ENCODE data around the gene NRL. TPM values are rescaled to one million over a fixed set of nuclear protein-coding genes. Genes with fewer than 3 reads are reported as not detected.

NRL gene
- total and polyA plus RNA-seq, 11 donors: 1.3 to 3.0 (median 2.1) TPM

GRCh38 chr14:24155100-24155499 is 40.4 kb upstream of the NRL start:
- intact Hi-C loops (cut with DNase I): loop anchor here in 1 of 10 donors (10.0 kb wide), 1 partner anchor 90 kb away; no protein-coding TSS in a partner anchor
- Histone ChIP-seq H3K4me3 (no peak overlapping the region), H3K36me3 (peaks cover 5 to 98% (median 93%) of the 10 kb centered on the region in 9 donors), H3K4me1 (peaks cover 0 to 1% (median 0%) of the 10 kb centered on the region in 12 donors), H3K27ac (no peak overlapping the region), H3K27me3 (no peaks in the 10 kb centered on the region), H3K9me3 (no peaks in the 10 kb centered on the region)
- no peak for ATAC-seq
- 95 to 99% (median 96%) methylated on average over 8 to 10 of the region's 10 CpGs for WGBS, 4 donors
- no peak for TF ChIP-seq CTCF (IDR thresholded peaks at IDR 0.05)
- no peak for TF ChIP-seq POLR2A (IDR thresholded peaks at IDR 0.05)
- DNase-seq: peak in 2 of 5 donors; percentile 16 to 34

DNA sequence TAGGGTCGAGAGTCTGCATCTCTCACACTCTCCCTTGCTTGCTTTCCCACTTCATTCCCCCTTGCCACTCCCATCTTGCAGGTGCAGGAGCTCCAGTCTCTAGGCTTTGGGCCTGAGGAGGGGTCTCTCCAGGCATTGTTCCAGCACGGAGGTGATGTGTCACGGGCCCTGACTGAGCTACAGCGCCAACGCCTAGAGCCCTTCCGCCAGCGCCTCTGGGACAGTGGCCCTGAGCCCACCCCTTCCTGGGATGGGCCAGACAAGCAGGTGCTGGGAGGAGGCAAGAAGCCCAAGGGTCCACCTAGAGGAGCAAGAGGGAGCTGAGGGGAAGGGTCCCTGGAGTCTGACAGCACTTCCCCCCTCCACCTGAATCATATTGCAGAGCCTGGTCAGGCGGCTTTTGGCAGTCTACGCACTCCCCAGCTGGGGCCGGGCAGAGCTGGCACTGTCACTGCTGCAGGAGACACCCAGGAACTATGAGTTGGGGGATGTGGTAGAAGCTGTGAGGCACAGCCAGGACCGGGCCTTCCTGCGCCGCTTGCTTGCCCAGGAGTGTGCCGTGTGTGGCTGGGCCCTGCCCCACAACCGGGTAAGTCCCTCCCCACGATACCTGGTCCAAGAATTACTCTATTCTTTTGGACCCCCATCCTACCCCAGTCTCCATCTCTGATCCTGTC is 36.8 kb upstream of the NRL start:
- ATAC-seq (no peak), DNase-seq (no peak)
- WGBS, 4 donors: 92 to 94% (median 93%) methylated on average over 15 to 16 of the region's 16 CpGs
- H3K36me3 ChIP-seq: peaks cover 3 to 82% (median 76%) of the 10 kb centered on the region in 9 donors
- intact Hi-C loops (cut with DNase I): loop anchor here in 1 of 10 donors (10.0 kb wide), 1 partner anchor 87 kb away; no protein-coding TSS in a partner anchor
- H3K4me3 ChIP-seq: no peak overlapping the region
- no peaks in the 10 kb centered on the region for H3K9me3 ChIP-seq
- TF ChIP-seq POLR2A (IDR thresholded peaks at IDR 0.05) (no peak), CTCF (IDR thresholded peaks at IDR 0.05) (no peak)
- H3K27me3 ChIP-seq: no peaks in the 10 kb centered on the region
- peaks cover 6 to 20% (median 13%) of the 10 kb centered on the region in 12 donors for H3K4me1 ChIP-seq
- H3K27ac ChIP-seq: no peak overlapping the region

DNA sequence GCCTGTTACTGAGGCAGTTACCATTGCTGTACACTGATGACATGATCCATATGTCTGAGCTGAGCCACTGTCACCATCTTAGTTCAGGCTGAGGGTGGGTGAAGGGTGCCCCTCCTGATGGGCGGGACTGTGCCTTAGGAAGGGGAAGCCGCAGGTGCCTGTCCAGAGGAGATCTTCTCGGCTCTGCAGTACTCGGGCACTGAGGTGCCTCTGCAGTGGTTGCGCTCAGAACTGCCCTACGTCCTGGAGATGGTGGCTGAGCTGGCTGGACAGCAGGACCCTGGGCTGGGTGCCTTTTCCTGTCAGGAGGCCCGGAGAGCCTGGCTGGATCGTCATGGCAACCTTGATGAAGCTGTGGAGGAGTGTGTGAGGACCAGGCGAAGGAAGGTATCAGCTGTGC is 36.2 kb upstream of the NRL start:
- Histone ChIP-seq H3K4me3 (no peak overlapping the region), H3K9me3 (no peaks in the 10 kb centered on the region), H3K4me1 (peaks cover 6 to 22% (median 14%) of the 10 kb centered on the region in 12 donors), H3K36me3 (peaks cover 3 to 76% (median 70%) of the 10 kb centered on the region in 9 donors), H3K27ac (no peak overlapping the region), H3K27me3 (no peaks in the 10 kb centered on the region)
- no peak for TF ChIP-seq CTCF (IDR thresholded peaks at IDR 0.05)
- no peak for TF ChIP-seq POLR2A (IDR thresholded peaks at IDR 0.05)
- intact Hi-C loops (cut with DNase I): loop anchor here in 1 of 10 donors (10.0 kb wide), 1 partner anchor 86 kb away; no protein-coding TSS in a partner anchor
- no peak for ATAC-seq
- peak in 1 of 5 donors; percentile 57 for DNase-seq
- 83 to 90% (median 87%) methylated on average over 5 to 9 of the region's 9 CpGs for WGBS, 4 donors

DNA sequence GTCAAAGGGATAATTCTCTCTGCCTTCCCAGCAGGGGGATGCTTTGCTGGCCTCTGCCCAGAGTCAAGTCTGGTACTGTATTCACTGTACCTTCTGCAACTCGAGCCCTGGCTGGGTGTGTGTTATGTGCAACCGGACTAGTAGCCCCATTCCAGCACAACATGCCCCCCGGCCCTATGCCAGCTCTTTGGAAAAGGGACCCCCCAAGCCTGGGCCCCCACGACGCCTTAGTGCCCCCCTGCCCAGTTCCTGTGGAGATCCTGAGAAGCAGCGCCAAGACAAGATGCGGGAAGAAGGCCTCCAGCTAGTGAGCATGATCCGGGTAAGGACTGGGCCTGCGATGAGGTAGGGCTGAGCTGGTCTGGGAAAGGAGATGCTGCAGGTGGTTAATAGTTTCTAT is 35.8 kb upstream of the NRL start:
- H3K4me1 ChIP-seq: peaks cover 6 to 26% (median 18%) of the 10 kb centered on the region in 12 donors
- H3K4me3 ChIP-seq: no peak overlapping the region
- DNase-seq: peak in 1 of 5 donors; percentile 46
- peaks cover 3 to 72% (median 66%) of the 10 kb centered on the region in 9 donors for H3K36me3 ChIP-seq
- TF ChIP-seq CTCF (IDR thresholded peaks at IDR 0.05): no peak
- no peak for ATAC-seq
- no peak overlapping the region for H3K27ac ChIP-seq
- WGBS, 4 donors: 91 to 95% (median 93%) methylated on average over 9 of the region's 9 CpGs
- intact Hi-C loops (cut with DNase I): loop anchor here in 1 of 10 donors (10.0 kb wide), 1 partner anchor 86 kb away; no protein-coding TSS in a partner anchor
- H3K27me3 ChIP-seq: no peaks in the 10 kb centered on the region
- H3K9me3 ChIP-seq: no peaks in the 10 kb centered on the region

Data from heart left ventricle (tissue), 16 donors.